Adrenal gland (tissue), 12 donors: Measurements from ENCODE around the gene RFC2. TPM values are rescaled to one million over a fixed set of nuclear protein-coding genes. Genes with fewer than 3 reads are reported as not detected.

Source experiments
- DNase-seq, 7 donors: peaks; one replicate each; pipeline ENCODE4 v3.0.0-alpha.2; 2019 to 2020
- H3K27ac ChIP-seq, 5 donors: fragments of 200-600 bp; sonication (generic) in 4 of 5; 1 replicate in 3 of 5; 2 replicates in 2 of 5; pipeline versions ENCODE4 v1.5.1 to v1.8.0; 2016 to 2020; ENCODE audit warnings: mild to moderate bottlenecking in 1 of 5
- H3K27me3 ChIP-seq: fragments of 200-600 bp; 2 replicates; pipeline ENCODE4 v1.8.0; 2021
- H3K36me3 ChIP-seq, 2 donors: fragments of 200-600 bp; replicated peaks in 1 of 2; 1 replicate in 1 of 2; 2 replicates in 1 of 2; pipeline versions ENCODE4 v1.5.1 to v1.8.0; 2018 to 2022
- H3K4me1 ChIP-seq, 2 donors: fragments of 200-600 bp; replicated peaks in 1 of 2; 1 replicate in 1 of 2; 2 replicates in 1 of 2; pipeline versions ENCODE4 v1.5.1 to v1.8.0; 2018 to 2021
- H3K4me3 ChIP-seq, 4 donors: fragments of 200-600 bp; sonication (generic) in 3 of 4; one replicate each; pipeline ENCODE4 v1.5.1; 2016 to 2018
- H3K9me3 ChIP-seq, 3 donors: fragments of 200-600 bp; sonication (generic) in 1 of 3; replicated peaks in 1 of 3; 1 replicate in 2 of 3; 2 replicates in 1 of 3; pipeline versions ENCODE4 v1.5.1 to v1.8.0; 2016 to 2021
- POLR2A ChIP-seq, 2 donors: fragments of 450-650 bp; IDR thresholded peaks; one replicate each; pipeline ENCODE4 v1.6.1; 2017; ENCODE audit warnings: antibody characterized with exemption in 2 of 2, mild to moderate bottlenecking in 2 of 2, moderate library complexity in 1 of 2
- WGBS, 4 donors: extraction: QIAGEN DNeasy Blood & Tissue Kit in 2 of 4; methylation state at CpG; one replicate each; pipeline versions ENCODE4 v1.1.5 to v1.1.7; 2013 to 2017; 5-methylcytosine and 5-hydroxymethylcytosine counted together
- intact Hi-C, 2 donors: fragments of 100-400 bp; cut with DNase I; formaldehyde crosslinking; loops; one replicate each; pipeline versions ENCODE4 v1.14.1 to v1.15.0; 2022 to 2023
- polyA plus RNA-seq, 3 donors: library from polyadenylated mRNA; stranded (reverse); fragments of 200-250 nt in 2 of 3; fragments of 350-450 nt in 1 of 3; fragmentation: Illumina TruSeq in 1 of 3; extraction: RNeasy Lipid Tissue Mini Kit (QIAGEN cat#74804) in 1 of 3; gene quantifications; one replicate each; pipeline ENCODE4 v1.2.3, GENCODE V29; 2013 to 2014
- total RNA-seq, 9 donors: library from RNA; depleted of rRNA in 4 of 9; stranded (reverse); fragments of >200 nt in 4 of 9; fragments of 120-200 nt in 1 of 9; fragmentation: NEBNext Ultra II Directional in 1 of 9; extraction: Animal tissue kit (Norgen Biotek cat#: 25700) in 1 of 9; gene quantifications; one replicate each; pipeline versions ENCODE4 v1.1.0 to v1.2.4, GENCODE V29; 2013 to 2023
- TF ChIP-seq, protein P1 (sequence below), 6 experiments: fragments of 450-650 bp in 4 of 6; fragments of 200-600 bp in 2 of 6; sonication (generic) in 1 of 6; IDR thresholded peaks; 1 replicate in 5 of 6; 2 replicates in 1 of 6; pipeline versions ENCODE4 v1.5.1 to v1.8.0; 2016 to 2021; ENCODE audit warnings: antibody characterized with exemption in 6 of 6, mild to moderate bottlenecking in 2 of 6, moderate library complexity in 1 of 6
- donor health status: healthy with polysubstance abuse.
- donor health status: Bipolar disorder and iron deficiency.
- donor health status: DM: yes; HTN: yes; CAD: no.
- donor health status: DM: no; HTN: no; CAD: no.
- donor health status: DM: no; HTN: no; CAD: no.
- donor health status: DM: yes; HTN: yes; CAD: no.

Gene RFC2
- total and polyA plus RNA-seq, 12 donors: 9.3 to 23.2 (median 14.6) TPM

DNA sequence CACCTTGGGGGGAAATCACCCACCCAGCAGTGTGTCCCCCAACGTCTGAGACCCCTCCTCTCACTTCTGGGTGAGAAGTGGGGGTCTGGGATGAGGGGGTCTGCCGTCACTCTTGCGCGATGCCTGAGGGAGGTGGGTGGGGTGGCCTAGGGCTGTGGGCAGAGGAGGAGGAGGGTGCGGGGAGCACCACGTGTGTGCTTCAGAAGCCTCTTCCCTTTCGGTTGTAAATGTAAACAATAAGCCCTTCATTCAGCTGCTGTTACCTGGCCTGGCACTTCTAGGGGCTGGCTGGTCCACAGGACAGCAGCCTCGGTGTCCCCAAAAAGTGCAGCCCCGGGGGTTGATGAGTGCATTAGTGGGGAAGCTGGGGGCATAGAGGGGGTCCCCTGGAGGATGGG, 36.4 kb upstream of the RFC2 start:
- Histone ChIP-seq H3K27ac (peak overlapping the region in 3 of 5 donors; percentile 39 to 87 (median 76)), H3K36me3 (no peaks in the 10 kb centered on the region), H3K9me3 (no peaks in the 10 kb centered on the region), H3K4me3 (peak overlapping the region in 2 of 4 donors; percentile 57 to 98), H3K4me1 (peaks cover 27 to 42% of the 10 kb centered on the region in 2 donors), H3K27me3 (no peaks in the 10 kb centered on the region)
- DNase-seq: no peak
- 28 to 67% (median 37%) methylated on average over 5 to 9 of the region's 9 CpGs for WGBS, 4 donors
- intact Hi-C loops: loop anchor here in 1 of 2 donors (5.0 to 10.0 kb wide), 3 partner anchors 38 to 104 kb away; partner anchors contain the start of gene RFC2
- TF ChIP-seq POLR2A (IDR thresholded peaks at IDR 0.05): no peak
- TF ChIP-seq, protein P1, sequence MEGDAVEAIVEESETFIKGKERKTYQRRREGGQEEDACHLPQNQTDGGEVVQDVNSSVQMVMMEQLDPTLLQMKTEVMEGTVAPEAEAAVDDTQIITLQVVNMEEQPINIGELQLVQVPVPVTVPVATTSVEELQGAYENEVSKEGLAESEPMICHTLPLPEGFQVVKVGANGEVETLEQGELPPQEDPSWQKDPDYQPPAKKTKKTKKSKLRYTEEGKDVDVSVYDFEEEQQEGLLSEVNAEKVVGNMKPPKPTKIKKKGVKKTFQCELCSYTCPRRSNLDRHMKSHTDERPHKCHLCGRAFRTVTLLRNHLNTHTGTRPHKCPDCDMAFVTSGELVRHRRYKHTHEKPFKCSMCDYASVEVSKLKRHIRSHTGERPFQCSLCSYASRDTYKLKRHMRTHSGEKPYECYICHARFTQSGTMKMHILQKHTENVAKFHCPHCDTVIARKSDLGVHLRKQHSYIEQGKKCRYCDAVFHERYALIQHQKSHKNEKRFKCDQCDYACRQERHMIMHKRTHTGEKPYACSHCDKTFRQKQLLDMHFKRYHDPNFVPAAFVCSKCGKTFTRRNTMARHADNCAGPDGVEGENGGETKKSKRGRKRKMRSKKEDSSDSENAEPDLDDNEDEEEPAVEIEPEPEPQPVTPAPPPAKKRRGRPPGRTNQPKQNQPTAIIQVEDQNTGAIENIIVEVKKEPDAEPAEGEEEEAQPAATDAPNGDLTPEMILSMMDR (IDR thresholded peaks at IDR 0.05): no peak

DNA sequence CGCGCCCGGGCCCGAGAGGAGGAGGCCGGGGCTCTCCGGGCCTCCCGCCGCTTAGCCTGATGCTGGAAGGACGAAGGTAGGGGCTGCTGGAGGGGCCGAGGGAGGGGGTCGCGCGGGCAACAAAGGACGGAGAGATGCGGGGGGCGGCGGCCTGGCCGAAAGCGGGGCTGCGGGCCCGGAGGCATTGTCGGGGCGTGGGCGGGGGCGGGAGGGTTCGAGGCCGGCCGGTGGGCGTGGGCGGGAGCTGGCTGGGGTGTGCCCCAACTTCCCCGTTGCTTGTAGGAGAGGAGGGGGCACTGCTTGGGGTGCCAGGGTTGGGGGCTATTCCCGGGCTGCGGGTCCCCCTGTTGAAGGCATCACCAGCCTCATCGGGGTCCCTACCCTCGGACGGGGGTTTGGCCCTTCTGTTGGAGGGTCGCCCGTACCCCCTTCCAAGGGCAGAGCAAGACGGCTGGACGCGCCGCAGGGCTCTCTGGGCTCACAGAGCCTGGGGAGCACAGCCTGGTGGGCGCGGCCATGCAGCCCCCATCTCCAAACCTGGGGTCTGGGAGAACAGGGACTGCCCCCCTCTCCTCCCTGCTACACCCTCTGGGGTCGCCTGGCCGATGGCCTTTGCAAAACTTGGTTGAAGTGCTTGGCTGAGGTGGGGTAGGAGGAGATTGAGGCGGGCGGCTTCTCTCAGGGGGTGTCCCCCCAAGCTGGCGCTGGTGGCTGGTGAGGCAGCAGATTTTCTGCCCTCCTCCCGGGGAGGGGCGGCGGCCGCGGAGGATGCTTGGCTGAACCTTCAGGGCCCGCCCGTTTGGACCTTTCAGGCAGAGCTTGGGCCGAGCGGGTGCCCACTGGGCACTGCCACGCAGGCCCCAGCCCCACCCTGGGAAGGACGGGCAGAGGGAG, 35.7 kb upstream of the RFC2 start:
- Histone ChIP-seq H3K36me3 (no peaks in the 10 kb centered on the region), H3K27ac (peak overlapping the region in 3 of 5 donors; percentile 39 to 87 (median 76)), H3K4me3 (peak overlapping the region; percentile 40 to 98 (median 50)), H3K27me3 (no peaks in the 10 kb centered on the region), H3K9me3 (no peaks in the 10 kb centered on the region), H3K4me1 (peaks cover 25 to 36% of the 10 kb centered on the region in 2 donors)
- TF ChIP-seq, protein P1 (IDR thresholded peaks at IDR 0.05): peak in 1 of 6 experiments; percentile 3
- TF ChIP-seq POLR2A (IDR thresholded peaks at IDR 0.05): no peak
- intact Hi-C loops: loop anchor here in 1 of 2 donors (5.0 to 10.0 kb wide), 3 partner anchors 38 to 105 kb away; partner anchors contain the start of gene RFC2
- peak in 5 of 7 donors; percentile 44 to 66 (median 51) for DNase-seq
- 0 to 3% (median 2%) methylated on average over 10 to 60 of the region's 60 CpGs for WGBS, 4 donors

DNA sequence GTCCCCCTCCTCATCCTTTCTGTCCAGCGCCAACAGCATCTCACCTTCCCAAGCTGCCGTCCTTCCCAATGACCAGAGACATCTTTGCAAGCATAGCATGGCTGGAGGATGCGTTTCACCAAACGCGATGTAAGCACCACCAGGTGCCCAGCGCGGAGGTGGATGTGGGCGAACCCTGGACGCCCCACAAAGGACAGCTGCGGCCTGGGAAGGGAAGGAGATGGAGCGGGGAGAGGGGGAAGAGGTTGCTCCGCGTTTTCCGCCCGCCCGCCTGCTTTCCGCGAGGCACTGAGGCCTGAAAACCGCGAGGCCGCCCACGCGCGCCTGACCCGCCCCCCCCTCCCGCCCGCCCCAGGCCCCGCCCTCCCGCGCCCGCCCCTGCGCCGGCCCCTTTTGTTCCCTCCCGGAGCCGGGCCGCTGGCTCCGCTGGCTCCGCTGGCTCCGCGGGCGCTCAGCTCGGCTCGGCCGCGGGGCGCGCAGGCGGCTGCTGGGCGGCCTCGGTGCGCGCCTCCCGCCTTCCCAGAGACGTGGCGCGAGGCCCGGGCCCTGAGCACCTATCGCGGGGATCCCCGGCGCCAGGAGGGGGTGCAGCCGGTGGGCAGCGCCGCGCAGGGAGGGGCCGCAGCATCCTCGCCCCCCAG, 34.9 kb upstream of the RFC2 start, which contains the start of gene CLIP2:
TSS of gene CLIP2 (plus strand) at position 390 of the 641 bp plus-strand sequence. CDS start 28,140 bp downstream, outside the sequence.
- WGBS, 4 donors: 0 to 2% (median 1%) methylated on average over 7 to 67 of the region's 67 CpGs
- Histone ChIP-seq H3K27ac (peak within 1 kb of the TSS in 3 of 5 donors; percentile 39 to 87 (median 76)), H3K4me3 (peak within 1 kb of the TSS; percentile 40 to 98 (median 50)), H3K9me3 (no peaks in the 10 kb centered on the region), H3K4me1 (peaks cover 17 to 28% of the 10 kb centered on the region in 2 donors), H3K36me3 (no peaks in the 10 kb centered on the region), H3K27me3 (no peaks in the 10 kb centered on the region)
- peak; percentile 54 to 74 for TF ChIP-seq POLR2A (IDR thresholded peaks at IDR 0.05)
- TF ChIP-seq, protein P1 (IDR thresholded peaks at IDR 0.05): peak in 1 of 6 experiments; percentile 36
- intact Hi-C loops: no loop called here
- peak; percentile 75 to 87 (median 81) for DNase-seq
